Stimulated activated CD4-positive, alpha-beta T cell treated with anti-CD3 and anti-CD28 coated beads, Interleukin-15, amount 100 ng/mL, for 1 hour (primary cell): ENCODE results near the gene UVRAG.
"Not testable (repeated sequence)": the region's sequence is repeated elsewhere in the genome, so short reads cannot be mapped to it uniquely, and the experiment has no call there.

Experiments
- DNase-seq, 2 donors: peaks; one replicate each; pipeline ENCODE4 v3.0.0-alpha.2; 2020; ENCODE audit warnings: low read depth in 1 of 2, low spot score in 1 of 2

The UVRAG gene

GRCh38 chr11:75874684-75875341 is 59.8 kb downstream of the UVRAG start:
- no peak for DNase-seq

- DNase-seq, result not testable (repeated sequence)
These were observed 62.3 kb downstream of the UVRAG start for GRCh38 chr11:75877327-75877726.

GRCh38 chr11:75877931-75878330 is 62.9 kb downstream of the UVRAG start:
- DNase-seq, result not testable (repeated sequence)

GRCh38 chr11:75878933-75879332 is 63.9 kb downstream of the UVRAG start:
- DNase-seq, result no peak

GRCh38 chr11:75879737-75880136 is 64.7 kb downstream of the UVRAG start:
- no peak for DNase-seq

GRCh38 chr11:75880343-75880742 is 65.3 kb downstream of the UVRAG start:
- DNase-seq, result not testable (repeated sequence)

GRCh38 chr11:75884321-75884720 is 69.3 kb downstream of the UVRAG start:
- DNase-seq, result no peak

- no peak for DNase-seq
These were observed 73.4 kb downstream of the UVRAG start for GRCh38 chr11:75888416-75888815.

- DNase-seq, result no peak
These were observed 77.1 kb downstream of the UVRAG start for GRCh38 chr11:75891947-75892739.

- no peak for DNase-seq
These were observed 78.2 kb downstream of the UVRAG start for GRCh38 chr11:75893251-75893650.

- DNase-seq, result no peak
These were observed 79.1 kb downstream of the UVRAG start for GRCh38 chr11:75894036-75894585.

- DNase-seq, result no peak
These were observed 81.9 kb downstream of the UVRAG start for GRCh38 chr11:75896843-75897419.

GRCh38 chr11:75898871-75899270 is 83.9 kb downstream of the UVRAG start:
- DNase-seq, result no peak

- no peak for DNase-seq
These were observed 84.8 kb downstream of the UVRAG start for GRCh38 chr11:75899806-75900205.

GRCh38 chr11:75900848-75901247 is 85.8 kb downstream of the UVRAG start:
- no peak for DNase-seq

- DNase-seq, result no peak
These were observed 87.6 kb downstream of the UVRAG start for GRCh38 chr11:75902631-75903030.

- DNase-seq, result no peak
These were observed 88.3 kb downstream of the UVRAG start for GRCh38 chr11:75903276-75903675.

- DNase-seq, result no peak
These were observed 90.4 kb downstream of the UVRAG start for GRCh38 chr11:75905434-75905833.

- no peak for DNase-seq
These were observed 93.0 kb downstream of the UVRAG start for GRCh38 chr11:75907906-75908527.

- no peak for DNase-seq
These were observed 95.6 kb downstream of the UVRAG start for GRCh38 chr11:75910426-75911145.

- no peak for DNase-seq
These were observed 96.4 kb downstream of the UVRAG start for GRCh38 chr11:75911459-75911858.
